ENCODE measurements around the gene ATP6V0E2. TPM values are rescaled to one million over a fixed set of nuclear protein-coding genes. Genes with fewer than 3 reads are reported as not detected.

ATP6V0E2 gene
- total RNA-seq, 1 donor from 2014 or later: 26.6 TPM

Other genes with a start within 250 kb of the ATP6V0E2 start
- 2.5 and 5.3 TPM in 2 replicates for gene ZNF467, start 100.4 kb upstream of the ATP6V0E2 start, total RNA-seq
- gene ZNF862, start 35.6 kb upstream of the ATP6V0E2 start, total RNA-seq: 14.2 and 16.3 TPM in 2 replicates

All from myocyte (in vitro differentiated cells).